Neural cell (in vitro differentiated cells): Measurements from ENCODE around the gene MUL1. TPM values are rescaled to one million over a fixed set of nuclear protein-coding genes. Genes with fewer than 3 reads are reported as not detected.
"Not testable (repeated sequence)": the region's sequence is repeated elsewhere in the genome, so short reads cannot be mapped to it uniquely, and the experiment has no call there.

Source experiments
- H2AFZ ChIP-seq: fragments of 200-600, 300-800 bp; sonication (generic), shearing (Covaris generic); 2 replicates; pipeline ENCODE4 v1.6.0; 2014; ENCODE audit warnings: low read depth, mild to moderate bottlenecking, antibody characterized with exemption, low read length, moderate library complexity
- H3F3A ChIP-seq: fragments of 200-600 bp; shearing (Covaris generic); 2 replicates; pipeline ENCODE4 v1.6.1; 2016; ENCODE audit warnings: mild to moderate bottlenecking, moderate library complexity, mixed read lengths, antibody characterized with exemption, low read length; ENCODE audit not compliant: insufficient read depth, poor library complexity, severe bottlenecking
- H3K27ac ChIP-seq: fragments of 200-600, 300-800 bp; sonication (generic), shearing (Covaris generic); 2 replicates; pipeline ENCODE4 v1.5.1; 2014; ENCODE audit warnings: mild to moderate bottlenecking, low read length, moderate library complexity
- H3K27me3 ChIP-seq: fragments of 300-800, 200-600 bp; sonication (generic), shearing (Covaris generic); 2 replicates; pipeline ENCODE4 v1.6.0; 2014; ENCODE audit warnings: mild to moderate bottlenecking, low read depth, low read length, moderate library complexity; ENCODE audit not compliant: insufficient read depth
- H3K36me3 ChIP-seq: fragments of 300-800, 200-600 bp; sonication (generic), shearing (Covaris generic); 2 replicates; pipeline ENCODE4 v1.5.1; 2014; ENCODE audit warnings: mild to moderate bottlenecking, antibody characterized with exemption, low read length, moderate library complexity; ENCODE audit not compliant: insufficient read depth
- H3K4me2 ChIP-seq: fragments of 300-800, 200-600 bp; sonication (generic), shearing (Covaris generic); 2 replicates; pipeline ENCODE4 v1.6.0; 2014; ENCODE audit warnings: mild to moderate bottlenecking, low read length
- H3K4me3 ChIP-seq: fragments of 300-800, 200-600 bp; sonication (generic), shearing (Covaris generic); 2 replicates; pipeline ENCODE4 v1.5.1; 2014; ENCODE audit warnings: mild to moderate bottlenecking, low read length, moderate library complexity
- H3K79me2 ChIP-seq: fragments of 200-600 bp; shearing (Covaris generic); replicated peaks from 2 replicates; pipeline ENCODE4 v1.6.0; 2014; ENCODE audit warnings: mild to moderate bottlenecking, low read length, moderate library complexity; ENCODE audit not compliant: insufficient read depth
- H3K9ac ChIP-seq: fragments of 300-800, 200-600 bp; sonication (generic), shearing (Covaris generic); 2 replicates; pipeline ENCODE4 v1.6.1; 2016; ENCODE audit warnings: mild to moderate bottlenecking, low read length, mixed read lengths
- H3K9me2 ChIP-seq: fragments of 200-600 bp; shearing (Covaris generic); 2 replicates; pipeline ENCODE4 v1.6.1; 2016; ENCODE audit warnings: mild to moderate bottlenecking, low read length, mixed read lengths; ENCODE audit not compliant: insufficient read depth
- H3K9me3 ChIP-seq: fragments of 200-600, 300-800 bp; sonication (generic), shearing (Covaris generic); 2 replicates; pipeline ENCODE4 v1.6.1; 2016; ENCODE audit warnings: mild to moderate bottlenecking, mixed run types, low read length, moderate library complexity, mixed read lengths
- H4K20me1 ChIP-seq: fragments of 200-600 bp; shearing (Covaris generic); 2 replicates; pipeline ENCODE4 v1.6.1; 2016; ENCODE audit warnings: mild to moderate bottlenecking, mixed run types; ENCODE audit not compliant: insufficient read depth
- EP300 ChIP-seq: fragments of 450-650 bp; conservative IDR thresholded peaks from 2 replicates; pipeline ENCODE4 v1.6.1; 2014; ENCODE audit warnings: antibody characterized with exemption, mild to moderate bottlenecking, moderate library complexity; ENCODE audit not compliant: poor library complexity, severe bottlenecking
- EZH2 ChIP-seq: fragments of 200-600, 300-800 bp; shearing (Covaris generic), sonication (generic); IDR thresholded peaks from 2 replicates; pipeline ENCODE4 v1.6.1; 2014; ENCODE audit warnings: antibody characterized with exemption, low read length, borderline replicate concordance, mild to moderate bottlenecking; ENCODE audit not compliant: insufficient read depth, poor library complexity, severe bottlenecking
- MXI1 ChIP-seq: fragments of 450-650 bp; conservative IDR thresholded peaks from 2 replicates; pipeline ENCODE4 v1.6.1; 2014; ENCODE audit warnings: antibody characterized with exemption, mild to moderate bottlenecking; ENCODE audit not compliant: poor library complexity, severe bottlenecking
- POLR2AphosphoS5 ChIP-seq: IDR thresholded peaks from 2 replicates; pipeline ENCODE4 v1.6.1; 2012
- RAD21 ChIP-seq: fragments of 450-650 bp; conservative IDR thresholded peaks from 2 replicates; pipeline ENCODE4 v1.6.1; 2014; ENCODE audit warnings: antibody characterized with exemption, mild to moderate bottlenecking, moderate library complexity
- REST ChIP-seq: IDR thresholded peaks from 2 replicates; pipeline ENCODE4 v1.6.1; 2012; ENCODE audit warnings: borderline replicate concordance
- SMC3 ChIP-seq: fragments of 450-650 bp; conservative IDR thresholded peaks from 2 replicates; pipeline ENCODE4 v1.6.1; 2014; ENCODE audit warnings: antibody characterized with exemption, mild to moderate bottlenecking, moderate library complexity; ENCODE audit not compliant: poor library complexity
- TAF1 ChIP-seq: IDR thresholded peaks from 2 replicates; pipeline ENCODE4 v1.6.1; 2012; ENCODE audit warnings: low read depth
- polyA plus RNA-seq: library from polyadenylated mRNA; depleted of rRNA; stranded (reverse); fragments of >200 nt; gene quantifications from 2 replicates; pipeline ENCODE4 v1.2.3, GENCODE V29; 2014
- TF ChIP-seq, protein P1 (sequence below): fragments of 450-650 bp; IDR thresholded peaks from 2 replicates; pipeline ENCODE4 v1.5.1; 2014; ENCODE audit warnings: antibody characterized with exemption, mild to moderate bottlenecking, moderate library complexity; ENCODE audit not compliant: poor library complexity, severe bottlenecking

The MUL1 gene
- polyA plus RNA-seq, 1 donor from 2014 or later = 13.5 TPM

- H3K9me2 ChIP-seq = no peaks in the 10 kb centered on the region
- no peaks in the 10 kb centered on the region for H3K36me3 ChIP-seq
- H4K20me1 ChIP-seq = no peaks in the 10 kb centered on the region
- H3K79me2 ChIP-seq = no peaks in the 10 kb centered on the region
- no peaks in the 10 kb centered on the region for H3K27me3 ChIP-seq
- no peak overlapping the region for H3K4me3 ChIP-seq
- H3K9ac ChIP-seq = no peak overlapping the region
- no peak overlapping the region for H3K27ac ChIP-seq
- no peaks in the 10 kb centered on the region for H3F3A ChIP-seq
- H3K9me3 ChIP-seq = no peaks in the 10 kb centered on the region
- no peak overlapping the region for H3K4me2 ChIP-seq
- TF ChIP-seq REST (no peak), POLR2AphosphoS5 (no peak), MXI1 (no peak), EP300 (no peak), EZH2 (no peak), SMC3 (peak; percentile 99), RAD21 (peak; percentile 98), TAF1 (no peak)
- TF ChIP-seq, protein P1, sequence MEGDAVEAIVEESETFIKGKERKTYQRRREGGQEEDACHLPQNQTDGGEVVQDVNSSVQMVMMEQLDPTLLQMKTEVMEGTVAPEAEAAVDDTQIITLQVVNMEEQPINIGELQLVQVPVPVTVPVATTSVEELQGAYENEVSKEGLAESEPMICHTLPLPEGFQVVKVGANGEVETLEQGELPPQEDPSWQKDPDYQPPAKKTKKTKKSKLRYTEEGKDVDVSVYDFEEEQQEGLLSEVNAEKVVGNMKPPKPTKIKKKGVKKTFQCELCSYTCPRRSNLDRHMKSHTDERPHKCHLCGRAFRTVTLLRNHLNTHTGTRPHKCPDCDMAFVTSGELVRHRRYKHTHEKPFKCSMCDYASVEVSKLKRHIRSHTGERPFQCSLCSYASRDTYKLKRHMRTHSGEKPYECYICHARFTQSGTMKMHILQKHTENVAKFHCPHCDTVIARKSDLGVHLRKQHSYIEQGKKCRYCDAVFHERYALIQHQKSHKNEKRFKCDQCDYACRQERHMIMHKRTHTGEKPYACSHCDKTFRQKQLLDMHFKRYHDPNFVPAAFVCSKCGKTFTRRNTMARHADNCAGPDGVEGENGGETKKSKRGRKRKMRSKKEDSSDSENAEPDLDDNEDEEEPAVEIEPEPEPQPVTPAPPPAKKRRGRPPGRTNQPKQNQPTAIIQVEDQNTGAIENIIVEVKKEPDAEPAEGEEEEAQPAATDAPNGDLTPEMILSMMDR = peak; percentile 96
- no peak overlapping the region for H2AFZ ChIP-seq
Measured at GRCh38 chr1:20521960-20522861, 14.3 kb upstream of the MUL1 start.

- H3K9me2 ChIP-seq, H3K9me3 ChIP-seq, H3K9ac ChIP-seq, H3K4me2 ChIP-seq, H3K4me3 ChIP-seq, H4K20me1 ChIP-seq, H3K27me3 ChIP-seq, H3K36me3 ChIP-seq, H3F3A ChIP-seq, H3K79me2 ChIP-seq, H2AFZ ChIP-seq, H3K27ac ChIP-seq: not testable (repeated sequence)
Measured at GRCh38 chr1:20519609-20520262, 11.8 kb upstream of the MUL1 start.
